ENCODE results near the gene CST6.
A peak's percentile ranks its signal among the peaks of the same experiment; 100 is the strongest.

The CST6 gene

DNA sequence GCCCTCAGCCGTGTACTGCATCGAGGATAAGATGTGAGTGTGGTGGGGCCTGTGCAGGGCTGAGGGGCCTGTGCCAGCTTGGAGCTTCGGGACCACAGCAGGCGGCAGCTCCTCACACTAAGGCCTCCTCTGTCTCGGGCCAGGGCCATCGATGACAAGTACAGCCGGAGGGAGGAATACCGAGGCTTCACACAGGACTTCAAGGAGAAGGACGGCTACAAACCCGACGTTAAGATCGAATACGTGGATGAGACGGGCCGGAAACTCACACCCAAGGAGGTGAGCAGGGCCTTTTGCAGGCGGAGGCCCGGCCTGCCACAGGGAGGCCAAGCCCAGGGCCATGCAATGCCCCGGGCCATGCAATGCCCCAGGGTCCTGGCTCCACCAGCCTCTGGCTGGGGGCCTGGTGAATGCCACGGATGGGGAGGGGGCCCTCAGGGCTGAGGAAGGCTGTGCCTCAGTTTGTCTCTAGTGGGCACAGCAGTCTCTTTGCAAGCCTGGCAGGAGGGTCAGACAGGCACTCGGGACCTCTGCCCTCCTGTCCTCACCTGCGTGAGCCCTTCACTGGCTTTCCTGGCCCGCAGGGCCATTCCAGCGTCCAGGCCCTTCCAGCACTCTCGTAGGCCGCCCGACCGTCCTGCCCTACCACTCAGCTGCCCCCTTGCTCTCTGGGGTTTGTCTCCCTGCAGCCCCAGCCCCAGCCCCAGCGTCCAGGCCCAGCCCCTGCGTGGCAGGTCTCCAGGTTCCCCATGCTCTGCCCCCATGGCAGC is 34.0 kb upstream of the CST6 start:
- ATAC-seq (replicated peaks; ENCODE audit: extremely low read depth, poor library complexity, severe bottlenecking) = no peak
- H3K27ac Mint-ChIP-seq (ENCODE audit: low read depth) = peak overlapping the region; percentile 12

GRCh38 chr11:65978391-65979238 is 33.2 kb upstream of the CST6 start:
- H3K9me3 Mint-ChIP-seq = no peaks in the 10 kb centered on the region

More for the DNA sequence above, 34.0 kb upstream of the CST6 start:
- Mint-ChIP-seq H3K27me3 (no peaks in the 10 kb centered on the region), H3K36me3 (ENCODE audit: insufficient read depth) (peaks cover 31% of the 10 kb centered on the region), H3K4me1 (peaks cover 10% of the 10 kb centered on the region), H3K4me3 (no peak overlapping the region), H3K9me3 (no peaks in the 10 kb centered on the region)
- DNase-seq (ENCODE audit: low spot score in 2 of 2) = no peak

DNA sequence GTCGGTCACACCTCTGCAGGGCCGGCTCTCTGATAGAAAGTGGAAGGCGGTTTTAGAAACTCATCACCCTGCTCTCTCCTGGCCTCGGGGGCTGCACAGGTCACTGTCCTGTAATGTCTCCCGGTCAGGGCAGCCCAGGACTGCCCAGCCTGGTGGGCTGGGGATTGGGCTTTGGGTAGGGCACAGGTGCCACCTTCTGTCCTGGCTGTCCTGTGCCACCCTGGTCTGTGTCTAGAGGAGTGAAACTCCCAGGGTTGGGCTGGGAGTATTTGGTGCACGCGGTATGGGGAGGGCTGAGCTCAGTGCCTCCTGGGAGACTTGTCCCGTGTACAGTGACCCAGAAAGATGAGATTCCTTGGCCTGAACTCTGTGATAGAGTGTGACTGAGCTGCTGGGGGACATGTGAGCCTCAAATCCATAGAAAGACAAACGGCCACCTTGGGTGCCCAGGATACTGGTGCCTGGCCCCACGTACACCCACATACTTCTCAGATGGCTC is 32.5 kb upstream of the CST6 start:
- H3K4me1 Mint-ChIP-seq = peaks cover 10% of the 10 kb centered on the region
- H3K27me3 Mint-ChIP-seq = no peaks in the 10 kb centered on the region
- DNase-seq (ENCODE audit: low spot score in 2 of 2) (no peak), ATAC-seq (replicated peaks; ENCODE audit: extremely low read depth, poor library complexity, severe bottlenecking) (no peak)
- H3K36me3 Mint-ChIP-seq (ENCODE audit: insufficient read depth) = peaks cover 27% of the 10 kb centered on the region
- no peaks in the 10 kb centered on the region for H3K9me3 Mint-ChIP-seq
- H3K27ac Mint-ChIP-seq (ENCODE audit: low read depth) = no peak overlapping the region
- H3K4me3 Mint-ChIP-seq = no peak overlapping the region

More at GRCh38 chr11:65978391-65979238, 33.2 kb upstream of the CST6 start:
- no peak overlapping the region for H3K4me3 Mint-ChIP-seq
- no peaks in the 10 kb centered on the region for H3K27me3 Mint-ChIP-seq
- DNase-seq (ENCODE audit: low spot score in 2 of 2) = no peak
- H3K36me3 Mint-ChIP-seq (ENCODE audit: insufficient read depth) = peaks cover 30% of the 10 kb centered on the region
- peaks cover 10% of the 10 kb centered on the region for H3K4me1 Mint-ChIP-seq
- ATAC-seq (replicated peaks; ENCODE audit: extremely low read depth, poor library complexity, severe bottlenecking) = no peak
- H3K27ac Mint-ChIP-seq (ENCODE audit: low read depth) = peak overlapping the region; percentile 12

DNA sequence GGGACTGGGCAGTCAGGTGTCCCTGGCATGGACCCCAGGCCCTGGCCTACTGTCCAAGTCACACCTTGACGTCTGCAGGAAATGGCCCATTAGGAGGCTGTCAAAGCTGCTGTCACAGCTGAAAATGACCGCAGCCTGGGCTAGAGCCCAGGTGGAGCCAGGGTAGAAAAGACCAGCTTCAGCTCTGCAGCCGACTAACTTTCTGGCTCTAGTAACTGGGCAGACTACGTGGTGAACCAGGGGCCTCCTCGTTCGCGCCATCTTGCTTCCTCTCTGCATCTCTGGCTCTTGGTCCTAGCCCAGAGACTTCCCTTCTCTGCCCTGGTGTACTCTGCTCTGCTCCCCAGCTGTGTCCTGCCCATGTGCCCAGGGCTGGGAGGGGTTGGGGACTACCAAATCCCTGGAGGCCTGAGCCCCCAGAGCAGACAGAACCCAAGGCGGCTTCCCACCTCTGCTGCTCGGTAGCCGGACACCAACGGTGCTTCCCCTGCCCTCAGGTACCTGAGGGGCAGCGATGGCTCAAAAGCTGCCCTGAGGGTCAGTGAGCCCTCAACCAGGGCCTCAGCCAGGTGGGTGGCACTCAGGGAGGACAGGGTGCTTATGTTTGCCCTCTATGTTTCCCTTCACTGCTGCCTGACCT is 30.6 kb upstream of the CST6 start:
- H3K27ac Mint-ChIP-seq (ENCODE audit: low read depth) = no peak overlapping the region
- no peaks in the 10 kb centered on the region for H3K9me3 Mint-ChIP-seq
- H3K36me3 Mint-ChIP-seq (ENCODE audit: insufficient read depth) = peaks cover 17% of the 10 kb centered on the region
- H3K4me3 Mint-ChIP-seq = no peak overlapping the region
- ATAC-seq (replicated peaks; ENCODE audit: extremely low read depth, poor library complexity, severe bottlenecking) = no peak
- H3K27me3 Mint-ChIP-seq = no peaks in the 10 kb centered on the region
- no peak for DNase-seq (ENCODE audit: low spot score in 2 of 2)
- H3K4me1 Mint-ChIP-seq = peaks cover under 1% of the 10 kb centered on the region

- Mint-ChIP-seq H3K27ac (ENCODE audit: low read depth) (no peak overlapping the region), H3K9me3 (no peaks in the 10 kb centered on the region), H3K36me3 (ENCODE audit: insufficient read depth) (peaks cover 12% of the 10 kb centered on the region), H3K27me3 (no peaks in the 10 kb centered on the region), H3K4me1 (no peaks in the 10 kb centered on the region), H3K4me3 (no peak overlapping the region)
- DNase-seq (ENCODE audit: low spot score in 2 of 2) (no peak), ATAC-seq (replicated peaks; ENCODE audit: extremely low read depth, poor library complexity, severe bottlenecking) (no peak)
These were observed 29.6 kb upstream of the CST6 start for GRCh38 chr11:65981972-65982823.

GRCh38 chr11:65982824-65983588 is 28.8 kb upstream of the CST6 start:
- no peak overlapping the region for H3K27ac Mint-ChIP-seq (ENCODE audit: low read depth)

GRCh38 chr11:65983589-65983987 is 28.2 kb upstream of the CST6 start:
- Mint-ChIP-seq H3K27ac (ENCODE audit: low read depth) (no peak overlapping the region), H3K9me3 (no peaks in the 10 kb centered on the region), H3K4me3 (no peak overlapping the region), H3K36me3 (ENCODE audit: insufficient read depth) (peaks cover 7% of the 10 kb centered on the region), H3K4me1 (no peaks in the 10 kb centered on the region), H3K27me3 (no peaks in the 10 kb centered on the region)
- ATAC-seq (replicated peaks; ENCODE audit: extremely low read depth, poor library complexity, severe bottlenecking) = no peak
- DNase-seq (ENCODE audit: low spot score in 2 of 2) = no peak

More at GRCh38 chr11:65982824-65983588, 28.8 kb upstream of the CST6 start:
- Mint-ChIP-seq H3K4me3 (no peak overlapping the region), H3K4me1 (no peaks in the 10 kb centered on the region), H3K36me3 (ENCODE audit: insufficient read depth) (peaks cover 5% of the 10 kb centered on the region), H3K27me3 (no peaks in the 10 kb centered on the region), H3K9me3 (no peaks in the 10 kb centered on the region)
- ATAC-seq (replicated peaks; ENCODE audit: extremely low read depth, poor library complexity, severe bottlenecking) = no peak
- DNase-seq (ENCODE audit: low spot score in 2 of 2) = no peak

DNA sequence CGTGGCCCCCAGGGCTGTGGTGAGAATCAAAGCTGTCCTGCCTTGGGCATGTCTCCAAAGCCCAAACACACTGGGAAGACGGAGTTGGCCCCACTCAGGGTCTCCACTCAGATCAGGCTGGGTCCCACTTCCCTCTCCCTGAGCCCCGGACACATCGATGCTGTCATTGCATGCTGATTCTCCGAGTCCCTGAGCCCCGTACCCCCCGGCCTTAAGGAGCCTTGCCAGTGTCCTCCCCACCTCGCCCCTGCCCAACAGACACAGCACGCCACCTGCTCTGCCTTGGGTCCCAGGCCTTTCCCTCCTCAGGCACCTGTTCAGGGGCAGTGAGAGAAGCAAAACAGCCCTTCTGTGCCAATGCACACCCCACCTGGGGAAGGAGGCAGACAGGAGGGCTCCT is 24.5 kb upstream of the CST6 start:
- no peaks in the 10 kb centered on the region for H3K9me3 Mint-ChIP-seq
- H3K4me1 Mint-ChIP-seq = peaks cover 7% of the 10 kb centered on the region
- no peak overlapping the region for H3K4me3 Mint-ChIP-seq
- ATAC-seq (replicated peaks; ENCODE audit: extremely low read depth, poor library complexity, severe bottlenecking) (no peak), DNase-seq (ENCODE audit: low spot score in 2 of 2) (no peak)
- no peaks in the 10 kb centered on the region for H3K27me3 Mint-ChIP-seq
- peaks cover 6% of the 10 kb centered on the region for H3K36me3 Mint-ChIP-seq (ENCODE audit: insufficient read depth)
- H3K27ac Mint-ChIP-seq (ENCODE audit: low read depth) = no peak overlapping the region

DNA sequence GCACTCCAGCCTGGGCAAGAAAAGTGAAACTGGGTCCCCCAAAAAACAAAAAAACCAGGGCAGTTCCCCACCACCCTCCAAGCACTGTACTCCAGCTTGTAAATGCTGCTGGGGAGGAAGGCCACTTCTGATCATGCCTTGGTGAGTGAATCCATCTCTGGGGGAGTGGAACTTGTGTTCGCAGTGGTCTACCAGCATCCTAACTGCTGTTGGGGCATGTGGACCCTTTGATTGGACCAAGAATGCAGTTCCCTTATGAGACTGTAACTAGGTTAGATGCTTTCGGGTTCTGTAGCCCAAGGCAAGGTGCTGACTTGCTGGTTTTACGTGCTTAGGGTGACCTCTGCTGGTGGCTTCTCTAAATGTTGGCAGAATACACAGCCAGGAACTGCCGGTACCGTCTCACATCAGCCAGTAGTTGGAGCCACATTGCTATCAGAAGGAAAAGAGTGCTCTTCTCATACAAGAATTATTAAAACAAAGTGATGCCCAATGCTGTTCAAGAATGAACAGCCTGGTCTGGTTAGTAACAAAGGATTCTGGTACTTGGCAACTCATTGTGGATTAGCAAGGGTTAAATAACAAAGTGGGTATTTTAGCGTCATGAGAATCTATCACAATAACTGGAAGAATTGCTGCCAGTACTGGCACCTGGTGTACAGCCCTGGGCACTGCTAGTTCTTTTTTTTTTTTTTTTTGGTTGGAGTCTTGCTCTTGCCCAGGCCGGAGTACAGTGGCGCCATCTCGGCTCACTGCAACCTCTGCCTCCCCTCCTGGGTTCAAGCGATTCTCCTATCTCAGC is 22.8 kb upstream of the CST6 start:
- ATAC-seq (replicated peaks; ENCODE audit: extremely low read depth, poor library complexity, severe bottlenecking) = peak; percentile 99
- Mint-ChIP-seq H3K4me1 (peaks cover 7% of the 10 kb centered on the region), H3K9me3 (no peaks in the 10 kb centered on the region), H3K27ac (ENCODE audit: low read depth) (peak overlapping the region; percentile 42), H3K27me3 (no peaks in the 10 kb centered on the region), H3K4me3 (no peak overlapping the region), H3K36me3 (ENCODE audit: insufficient read depth) (peaks cover 8% of the 10 kb centered on the region)
- peak; percentile 88 to 93 for DNase-seq (ENCODE audit: low spot score in 2 of 2)

- Mint-ChIP-seq H3K4me3 (no peak overlapping the region), H3K9me3 (no peaks in the 10 kb centered on the region), H3K27ac (ENCODE audit: low read depth) (no peak overlapping the region), H3K27me3 (no peaks in the 10 kb centered on the region), H3K4me1 (peaks cover 7% of the 10 kb centered on the region), H3K36me3 (ENCODE audit: insufficient read depth) (peaks cover 18% of the 10 kb centered on the region)
- ATAC-seq (replicated peaks; ENCODE audit: extremely low read depth, poor library complexity, severe bottlenecking) = no peak
- DNase-seq (ENCODE audit: low spot score in 2 of 2) = no peak
These were observed 19.8 kb upstream of the CST6 start for GRCh38 chr11:65992056-65992455.

DNA sequence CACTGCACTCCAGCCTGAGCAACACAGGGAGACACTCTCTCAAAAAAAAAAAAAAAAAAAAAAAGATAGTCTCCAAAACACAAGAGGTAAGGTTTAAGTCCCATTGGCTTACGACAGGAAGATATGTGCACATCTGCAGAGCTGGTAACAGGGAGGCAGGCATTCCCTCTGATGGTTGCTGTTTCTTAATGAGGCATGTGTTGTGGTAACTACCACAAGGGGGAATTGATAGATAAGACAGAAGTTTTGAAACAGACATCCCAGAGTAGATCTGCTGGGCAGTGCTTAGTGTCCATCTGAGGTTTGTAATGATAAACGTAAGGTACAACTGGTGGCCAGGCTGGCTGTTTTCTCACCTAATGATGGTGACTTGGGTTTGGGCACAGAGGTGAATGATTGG is 14.5 kb upstream of the CST6 start:
- no peak for DNase-seq (ENCODE audit: low spot score in 2 of 2)
- Mint-ChIP-seq H3K36me3 (ENCODE audit: insufficient read depth) (peaks cover 51% of the 10 kb centered on the region), H3K4me1 (peaks cover 21% of the 10 kb centered on the region), H3K4me3 (no peak overlapping the region), H3K27ac (ENCODE audit: low read depth) (no peak overlapping the region), H3K27me3 (no peaks in the 10 kb centered on the region), H3K9me3 (no peaks in the 10 kb centered on the region)
- no peak for ATAC-seq (replicated peaks; ENCODE audit: extremely low read depth, poor library complexity, severe bottlenecking)

Data from central memory CD8-positive, alpha-beta T cell (primary cell).